NCI-H146 treated with DMSO at 0.1 percent for 48 hours (cell line): ENCODE data around the gene ZRANB1.

Experiments
- DNase-seq: peaks from one replicate; lab custom pipeline; 2025; ENCODE audit not compliant: unreplicated experiment; lab: John Stamatoyannopoulos, UW

ZRANB1 gene

GRCh38 chr10:125033146-125033924 is 91.4 kb downstream of the ZRANB1 start:
- no peak for DNase-seq

- no peak for DNase-seq
These were observed 92.8 kb downstream of the ZRANB1 start for GRCh38 chr10:125034675-125035074.

- DNase-seq = no peak
These were observed 93.2 kb downstream of the ZRANB1 start for GRCh38 chr10:125035136-125035535.

- no peak for DNase-seq
These were observed 93.8 kb downstream of the ZRANB1 start for GRCh38 chr10:125035588-125036295.

- no peak for DNase-seq
These were observed 95.4 kb downstream of the ZRANB1 start for GRCh38 chr10:125037145-125037877.
